GM18502 (cell line): ENCODE results near the gene CYP4F8.

Experiments
- ATAC-seq: cut with Tn5 transposase; IDR thresholded peaks from one replicate; pipeline ENCODE4 v1.9.1; 2021; ENCODE audit warnings: mild to moderate bottlenecking; ENCODE audit not compliant: unreplicated experiment, poor library complexity

CYP4F8 gene

DNA sequence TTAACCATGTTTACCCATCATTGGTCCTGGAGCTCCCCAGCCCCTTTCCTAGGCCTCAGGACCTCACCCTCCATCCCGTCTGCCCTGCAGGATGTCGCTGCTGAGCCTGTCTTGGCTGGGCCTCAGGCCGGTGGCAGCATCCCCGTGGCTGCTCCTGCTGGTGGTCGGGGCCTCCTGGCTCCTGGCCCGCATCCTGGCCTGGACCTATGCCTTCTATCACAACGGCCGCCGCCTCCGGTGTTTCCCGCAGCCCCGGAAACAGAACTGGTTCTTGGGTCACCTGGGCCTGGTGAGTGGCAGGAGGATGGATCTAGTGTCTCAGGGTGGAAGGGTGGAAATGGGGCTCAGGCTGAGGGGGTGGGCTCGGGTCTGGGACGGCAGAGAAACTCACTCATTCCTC lies 508 bp downstream of the CYP4F8 start:
- ATAC-seq: no peak

DNA sequence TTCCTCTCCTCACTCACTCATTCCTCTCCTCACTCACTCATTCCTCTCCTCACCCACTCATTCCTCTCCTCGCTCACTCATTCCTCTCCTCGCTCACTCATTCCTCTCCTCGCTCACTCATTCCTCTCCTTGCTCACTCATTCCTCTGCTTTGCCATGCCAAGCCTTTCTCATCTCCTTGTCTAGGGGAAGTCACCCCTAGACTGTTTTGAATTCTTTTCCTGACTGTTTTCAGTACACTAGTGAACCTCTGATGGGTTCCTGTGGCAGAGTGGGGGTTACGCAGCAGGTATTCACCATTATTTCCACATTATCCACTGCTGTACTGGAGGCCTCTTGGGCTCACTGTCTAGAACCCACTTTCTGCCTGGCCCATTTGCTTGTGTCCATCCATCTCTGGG lies 1.2 kb downstream of the CYP4F8 start:
- ATAC-seq: no peak

DNA sequence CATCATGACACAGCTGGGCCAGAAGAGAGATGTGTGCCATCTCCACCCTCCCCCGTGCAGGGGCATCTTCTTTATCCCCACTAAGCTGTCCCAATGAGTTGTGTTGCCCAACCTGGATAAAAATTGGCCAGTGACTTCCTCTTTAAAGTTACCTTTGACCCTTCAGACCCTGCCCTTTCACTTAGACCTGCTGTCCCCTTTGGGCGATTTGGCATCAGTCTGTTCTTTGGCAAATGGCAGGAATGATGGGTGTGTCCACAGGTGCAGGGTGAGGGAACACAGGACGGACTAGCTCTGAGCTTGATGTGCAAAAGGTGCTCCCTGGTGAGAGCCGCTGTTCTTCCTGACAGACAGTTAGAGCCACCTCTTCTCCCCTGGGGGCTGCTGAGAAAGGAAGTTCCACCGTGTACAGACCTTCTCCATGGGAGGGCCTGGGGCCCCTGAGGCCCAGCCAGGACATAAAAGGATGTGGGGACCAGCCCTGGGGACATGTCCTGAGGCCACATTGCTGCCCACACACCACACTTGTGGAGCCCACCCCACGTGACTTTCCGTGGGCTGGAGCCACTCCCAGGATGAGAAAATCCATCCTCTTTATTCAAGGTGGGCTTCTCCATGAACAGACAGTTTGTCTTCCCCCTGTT lies 1.7 kb downstream of the CYP4F8 start:
- no peak for ATAC-seq

DNA sequence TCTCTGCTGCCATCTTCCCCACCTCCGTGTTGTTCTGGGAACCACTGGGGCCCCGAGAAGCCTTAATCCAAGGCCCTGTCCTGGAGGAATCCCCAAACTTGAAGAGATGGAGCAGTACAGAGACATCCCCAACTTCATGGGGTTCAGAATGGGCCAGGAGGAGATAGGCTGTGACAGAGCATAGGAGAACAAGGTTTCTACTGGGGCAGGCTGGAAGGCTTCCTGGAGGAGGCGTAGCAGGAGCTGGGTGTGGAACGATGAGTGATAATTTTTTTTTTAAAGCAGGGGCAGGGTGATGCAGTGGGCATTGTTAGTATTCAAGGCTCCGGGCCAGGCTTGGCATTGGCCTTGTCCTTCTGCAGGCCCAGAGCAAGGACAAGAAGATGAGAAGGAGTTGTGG lies 3.3 kb downstream of the CYP4F8 start:
- ATAC-seq: no peak

DNA sequence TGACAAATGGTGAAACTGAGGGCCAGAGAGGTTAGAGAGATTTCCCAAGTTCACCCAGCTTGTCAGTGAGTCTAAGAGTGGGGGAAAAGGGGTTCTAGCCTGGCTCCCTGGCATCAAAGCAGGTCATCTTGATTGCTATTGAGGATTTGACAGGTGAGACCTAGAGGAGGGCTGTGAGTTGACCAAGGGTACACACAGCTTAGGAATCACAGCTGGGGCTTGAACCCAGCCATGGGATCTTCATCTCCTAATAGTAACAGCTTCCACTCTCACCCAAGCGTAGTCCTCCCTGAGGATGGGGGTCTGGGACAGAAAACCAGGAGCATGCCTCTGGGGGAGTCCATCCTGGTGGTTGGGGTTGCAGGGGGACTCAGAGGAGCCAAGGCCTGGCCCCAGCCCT lies 6.8 kb downstream of the CYP4F8 start:
- ATAC-seq: no peak

DNA sequence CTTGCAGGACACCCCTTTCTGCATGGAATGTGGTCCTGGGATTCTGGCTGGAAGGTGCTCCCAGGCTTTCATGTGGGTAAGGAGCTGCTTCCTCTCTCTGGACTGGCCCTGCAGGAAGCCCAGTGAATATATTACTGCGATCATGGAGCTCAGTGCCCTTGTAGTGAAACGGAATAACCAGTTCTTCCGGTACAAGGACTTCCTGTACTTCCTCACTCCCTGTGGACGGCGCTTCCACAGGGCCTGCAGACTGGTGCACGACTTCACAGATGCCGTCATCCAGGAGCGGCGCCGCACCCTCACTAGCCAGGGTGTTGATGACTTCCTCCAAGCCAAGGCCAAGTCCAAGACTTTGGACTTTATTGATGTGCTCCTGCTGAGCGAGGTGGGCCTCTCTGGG lies 8.0 kb downstream of the CYP4F8 start:
- ATAC-seq: no peak

DNA sequence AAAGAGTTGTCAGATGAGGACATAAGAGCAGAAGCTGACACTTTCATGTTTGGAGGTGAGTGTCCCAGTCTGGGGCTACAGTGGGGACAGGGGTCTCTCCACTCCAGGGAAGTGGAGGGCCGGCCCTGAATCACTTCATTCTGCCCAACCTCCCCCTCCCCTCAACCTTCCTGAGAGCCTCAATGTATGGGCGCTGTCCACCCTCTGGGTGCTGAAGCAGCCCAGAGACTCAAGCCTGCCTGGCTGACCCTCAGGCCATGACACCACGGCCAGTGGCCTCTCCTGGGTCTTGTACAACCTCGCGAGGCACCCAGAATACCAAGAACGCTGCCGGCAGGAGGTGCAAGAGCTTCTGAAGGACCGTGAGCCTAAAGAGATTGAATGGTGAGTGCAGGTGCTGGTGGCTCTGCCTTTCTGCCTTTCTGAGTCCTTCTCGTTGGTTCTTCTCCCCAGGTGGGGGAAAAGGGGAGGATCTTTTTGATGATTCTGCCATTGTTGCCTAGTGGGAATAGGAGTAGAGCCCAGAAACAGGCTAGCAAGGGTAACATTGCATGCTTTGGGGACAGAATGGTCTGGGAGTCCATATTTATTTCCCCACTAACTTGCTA lies 8.8 kb downstream of the CYP4F8 start:
- no peak for ATAC-seq

DNA sequence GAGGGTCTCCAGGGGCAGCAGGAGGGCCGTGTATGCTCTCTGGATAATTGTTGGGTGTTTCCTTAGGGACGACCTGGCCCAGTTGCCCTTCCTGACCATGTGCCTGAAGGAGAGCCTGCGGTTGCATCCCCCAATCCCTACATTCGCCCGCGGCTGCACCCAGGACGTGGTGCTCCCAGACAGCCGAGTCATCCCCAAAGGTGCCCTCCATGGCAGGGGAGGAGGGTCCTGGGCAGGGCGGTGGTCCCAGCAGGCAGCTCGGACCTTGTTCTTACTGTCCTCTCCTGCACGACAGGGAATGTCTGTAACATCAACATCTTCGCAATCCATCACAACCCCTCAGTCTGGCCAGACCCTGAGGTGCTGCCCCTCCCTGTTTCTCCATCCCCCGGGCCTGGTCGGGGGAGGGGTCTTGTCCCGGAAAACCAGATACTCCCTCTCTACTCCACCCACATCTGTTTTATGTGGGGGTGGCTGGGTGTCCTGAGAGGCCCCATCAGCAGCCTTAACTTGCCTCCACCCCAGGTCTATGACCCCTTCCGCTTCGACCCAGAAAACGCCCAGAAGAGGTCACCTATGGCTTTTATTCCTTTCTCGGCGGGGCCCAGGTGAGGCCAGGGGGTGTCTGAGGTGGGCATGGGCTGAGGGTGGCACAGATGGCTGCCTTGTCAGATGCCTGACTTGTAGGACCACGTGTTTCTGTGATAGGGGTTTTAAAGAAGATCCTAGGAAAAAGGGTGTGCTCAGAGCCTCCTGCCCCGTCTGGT lies 13.4 kb downstream of the CYP4F8 start:
- ATAC-seq: no peak

DNA sequence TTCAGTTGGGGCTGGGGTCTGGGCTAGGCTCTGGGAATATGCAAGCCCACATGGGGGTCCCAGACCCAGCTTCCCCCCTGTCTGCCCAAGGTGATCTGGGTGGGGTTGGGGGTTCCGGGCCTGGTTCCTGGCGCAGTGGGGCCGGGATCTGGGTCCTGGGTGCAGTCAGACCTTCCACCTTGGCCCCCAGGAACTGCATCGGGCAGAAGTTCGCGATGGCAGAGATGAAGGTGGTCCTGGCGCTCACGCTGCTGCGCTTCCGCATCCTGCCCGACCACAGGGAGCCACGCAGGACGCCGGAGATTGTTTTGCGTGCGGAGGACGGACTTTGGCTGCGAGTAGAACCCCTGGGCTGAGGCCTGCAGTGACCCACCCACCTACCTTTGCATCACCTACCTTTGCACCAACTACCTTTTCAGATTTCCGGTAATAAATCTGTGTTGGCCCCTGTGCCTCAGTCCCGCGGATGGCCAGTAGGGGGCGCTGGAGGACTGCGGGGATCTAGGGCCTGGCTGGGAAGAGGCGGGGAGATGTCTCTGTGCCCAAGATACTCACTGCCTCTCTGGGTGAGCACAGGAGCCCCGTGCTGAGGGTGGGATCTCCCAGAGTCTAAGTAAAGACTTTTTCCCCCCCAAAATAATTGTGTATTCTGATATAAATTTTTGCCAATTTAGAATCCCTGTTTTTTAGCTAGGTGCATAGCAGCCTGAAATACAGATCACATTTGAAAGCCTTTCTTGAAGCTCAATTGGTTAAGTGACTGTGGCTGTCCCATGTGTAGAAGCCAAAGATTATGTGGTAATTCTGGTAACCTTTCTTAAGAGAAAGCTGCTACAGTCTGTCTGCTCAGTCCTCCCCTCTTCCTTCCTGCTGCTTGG lies 14.2 kb downstream of the CYP4F8 start:
- ATAC-seq: no peak

DNA sequence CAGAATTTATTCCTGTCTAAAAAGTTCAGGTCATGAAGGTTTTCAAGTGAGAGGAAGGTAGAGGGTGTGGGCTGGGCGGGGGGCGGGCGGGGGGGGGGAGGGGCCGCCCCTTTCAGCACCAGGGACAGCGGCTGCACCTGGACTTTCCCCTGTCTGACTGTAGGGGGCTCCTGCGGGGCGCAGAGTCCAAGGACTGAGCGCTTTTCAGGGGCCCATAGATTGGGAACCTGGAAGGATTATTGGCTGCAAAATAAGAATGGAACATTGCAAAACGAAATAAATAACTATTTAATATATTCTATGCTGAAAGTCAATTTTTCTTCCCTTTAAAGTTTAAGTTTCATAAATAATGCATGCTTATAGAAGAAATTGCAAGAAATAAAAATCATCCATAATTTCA lies 16.8 kb downstream of the CYP4F8 start:
- no peak for ATAC-seq

DNA sequence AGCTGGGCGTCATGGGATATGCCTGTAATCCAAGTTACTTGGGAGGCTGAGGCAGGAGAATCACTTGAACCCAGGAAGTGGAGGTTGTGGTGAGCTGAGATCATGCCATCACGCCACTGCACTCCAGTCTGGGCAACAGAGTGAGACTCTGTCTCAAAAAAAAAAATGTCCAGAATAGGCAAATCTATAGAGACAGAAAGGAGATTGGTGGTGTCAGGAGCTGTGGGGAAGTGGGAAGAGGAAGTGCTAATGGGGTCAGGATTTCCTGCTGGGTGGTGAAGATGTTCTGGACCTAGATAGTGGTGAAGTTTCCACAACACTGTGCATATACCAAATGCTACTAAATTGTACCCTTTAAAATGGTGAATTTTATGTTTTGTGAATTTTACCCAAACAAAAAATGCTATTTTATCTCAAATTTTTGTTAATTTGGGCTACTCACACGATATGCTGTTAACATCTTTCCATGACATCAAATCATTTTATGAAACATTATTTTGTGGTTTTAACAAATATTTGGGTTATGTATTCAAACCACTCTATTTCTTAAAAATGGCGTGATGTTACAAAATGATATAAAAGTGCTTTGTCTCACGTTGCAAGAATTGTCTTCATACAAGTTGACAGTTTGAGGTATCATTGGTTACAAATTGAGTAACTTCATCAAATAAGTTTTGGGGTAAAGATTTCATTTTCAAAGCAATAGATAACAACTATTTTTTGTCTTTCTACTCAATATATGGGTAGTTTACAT lies 18.2 kb downstream of the CYP4F8 start:
- ATAC-seq: no peak

DNA sequence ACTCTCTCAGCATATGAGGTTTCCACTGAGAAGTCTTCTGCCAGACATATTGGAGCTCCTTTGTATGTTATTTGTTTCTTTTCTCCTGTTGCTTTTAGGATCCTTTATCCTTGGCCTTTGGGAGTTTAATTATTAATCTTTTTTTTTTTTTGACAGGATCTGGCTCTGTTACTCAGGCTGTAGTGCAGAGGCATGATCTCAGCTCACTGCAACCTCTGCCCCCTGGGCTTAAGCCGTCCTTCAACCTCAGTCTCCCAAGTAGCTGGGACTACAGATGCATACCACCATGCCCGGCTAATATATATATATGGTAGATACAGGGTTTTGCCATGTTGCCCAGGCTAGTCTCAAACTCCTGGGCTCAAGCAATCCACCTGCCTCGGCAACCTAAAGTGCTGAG lies 19.1 kb downstream of the CYP4F8 start:
- no peak for ATAC-seq

DNA sequence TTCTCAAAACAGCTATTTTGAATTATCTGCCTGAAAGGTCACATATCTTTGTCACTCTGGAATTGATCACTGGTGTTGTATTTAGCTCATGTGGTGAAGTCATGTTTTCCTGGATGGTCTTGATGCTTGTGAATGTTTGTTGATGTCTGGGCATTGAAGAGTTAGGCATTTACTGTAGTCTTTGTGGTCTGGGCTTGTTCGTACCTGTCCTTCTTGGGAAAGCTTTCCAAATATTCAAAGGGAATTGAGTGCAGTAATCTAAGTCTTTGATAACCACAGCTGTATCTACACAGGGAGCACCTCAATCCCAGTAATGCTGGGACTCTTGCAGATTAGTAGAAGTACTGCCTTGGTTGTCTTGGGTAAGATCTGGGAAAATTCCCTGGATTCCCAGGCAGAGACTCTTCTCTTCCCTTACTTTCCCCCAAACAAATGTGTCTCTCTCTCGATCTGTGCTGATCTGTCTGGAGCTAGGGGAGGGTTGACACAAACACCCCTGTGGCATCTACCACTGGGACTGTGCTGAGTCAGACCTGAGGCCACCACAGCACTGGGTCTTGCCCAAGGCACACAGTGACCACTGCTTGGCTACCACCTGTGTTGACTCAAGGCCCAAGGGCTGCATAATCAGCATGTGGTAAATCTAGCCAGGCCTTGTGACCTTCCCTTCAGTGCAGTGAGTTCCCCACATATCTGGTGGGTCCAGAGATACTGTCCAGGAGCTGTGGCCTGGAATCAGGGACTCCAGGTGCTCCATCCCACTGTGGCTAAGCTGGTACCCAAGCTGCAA lies 20.2 kb downstream of the CYP4F8 start:
- ATAC-seq: no peak

DNA sequence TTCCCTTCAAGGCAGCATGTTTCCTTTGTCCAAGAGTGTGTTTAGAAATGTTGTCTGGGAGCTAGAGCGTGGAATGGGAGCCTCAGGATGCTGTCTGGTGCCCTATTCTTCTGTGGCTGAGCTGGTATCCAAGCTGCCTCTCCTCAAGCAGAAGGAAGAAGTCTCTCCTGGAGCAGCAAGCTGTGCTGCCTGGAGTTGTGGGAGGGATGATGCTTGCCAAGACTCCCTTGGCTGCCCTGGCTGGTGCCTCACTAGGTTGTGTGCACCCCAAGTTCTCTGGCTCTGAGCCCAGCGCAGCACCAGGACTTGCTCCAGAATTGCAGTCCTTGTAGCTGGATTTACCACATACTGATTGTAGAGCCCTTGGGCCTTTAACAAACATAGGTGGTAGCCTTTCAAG lies 21.0 kb downstream of the CYP4F8 start:
- no peak for ATAC-seq

DNA sequence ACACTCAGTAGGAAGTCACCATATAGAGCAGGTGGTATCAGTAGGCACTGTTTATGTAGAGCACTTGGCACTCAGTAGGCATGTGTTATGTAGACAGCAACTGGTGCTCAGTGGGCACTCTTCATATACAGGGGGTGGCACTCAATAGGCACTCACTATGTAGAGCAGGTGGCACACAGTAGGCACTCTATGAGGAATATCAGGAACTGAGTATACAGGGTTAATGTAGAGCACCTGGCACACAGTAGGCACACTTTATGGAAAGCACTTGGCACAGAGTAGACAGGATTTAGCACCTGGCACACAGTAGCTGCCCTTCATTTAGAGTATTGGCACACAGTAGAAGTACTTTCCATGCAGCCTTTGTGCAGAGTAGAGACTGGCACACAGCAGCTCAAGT lies 24.6 kb downstream of the CYP4F8 start:
- ATAC-seq: no peak

DNA sequence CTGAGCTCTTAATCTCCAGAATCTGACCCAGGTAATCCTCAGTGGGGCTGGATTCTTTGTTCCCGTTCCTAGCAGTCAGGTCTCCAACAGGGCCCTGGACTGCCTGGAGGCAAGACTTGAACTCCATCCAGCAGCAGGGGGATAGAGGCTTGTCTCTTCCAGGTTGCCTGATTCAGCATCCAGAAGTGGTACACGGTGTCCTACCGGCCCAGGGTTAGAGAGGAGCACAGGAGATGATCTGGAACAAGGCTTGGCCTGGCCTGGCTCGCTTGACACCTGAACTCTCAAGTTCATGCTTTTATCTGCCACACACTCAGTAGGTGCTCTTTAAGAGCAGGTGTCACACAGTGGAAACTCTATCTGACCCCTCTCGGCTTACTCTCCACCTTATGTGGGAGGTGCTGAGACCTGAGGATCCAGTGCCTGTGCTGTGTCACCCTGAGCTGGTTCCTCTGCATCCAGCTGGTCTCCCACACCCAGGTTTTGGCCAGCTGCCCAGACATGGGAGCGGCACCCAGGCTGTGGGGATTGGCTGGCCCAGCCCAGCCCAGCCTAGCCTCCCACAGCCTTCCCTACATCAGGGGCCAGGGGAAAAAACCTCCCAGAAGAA lies 25.4 kb downstream of the CYP4F8 start, which contains the start of gene CYP4F3:
Gene CYP4F3, plus strand, starts transcription at position 604 of the 610 bp plus-strand sequence. CDS start 519 bp downstream, outside the sequence.
- no peak for ATAC-seq

DNA sequence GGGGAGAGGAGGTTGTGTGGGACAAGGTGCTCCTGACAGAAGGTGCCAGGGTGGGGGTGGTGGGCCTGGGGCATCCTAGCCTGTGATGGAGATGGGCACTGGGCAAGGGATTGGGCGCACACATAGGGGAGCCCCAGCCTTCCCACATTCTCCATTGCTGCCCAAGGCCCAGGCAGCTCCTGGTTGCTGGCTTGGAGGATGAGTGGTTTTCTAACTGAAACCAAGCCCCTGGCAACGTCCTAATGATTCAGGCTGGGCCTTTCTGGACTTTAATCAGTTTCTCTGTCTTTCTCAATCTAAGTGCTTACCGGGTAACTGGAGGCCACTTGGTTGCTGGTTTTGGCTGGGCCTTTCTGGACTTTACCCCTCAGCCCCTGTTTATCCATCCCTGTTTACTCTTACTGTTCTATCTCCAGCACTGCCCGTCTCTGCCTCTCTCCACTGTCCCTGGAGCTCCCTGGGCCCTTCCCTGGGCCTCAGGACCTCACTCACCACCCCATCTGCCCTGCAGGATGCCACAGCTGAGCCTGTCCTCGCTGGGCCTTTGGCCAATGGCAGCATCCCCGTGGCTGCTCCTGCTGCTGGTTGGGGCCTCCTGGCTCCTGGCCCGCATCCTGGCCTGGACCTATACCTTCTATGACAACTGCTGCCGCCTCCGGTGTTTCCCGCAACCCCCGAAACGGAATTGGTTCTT lies 26.0 kb downstream of the CYP4F8 start:
- ATAC-seq: no peak

DNA sequence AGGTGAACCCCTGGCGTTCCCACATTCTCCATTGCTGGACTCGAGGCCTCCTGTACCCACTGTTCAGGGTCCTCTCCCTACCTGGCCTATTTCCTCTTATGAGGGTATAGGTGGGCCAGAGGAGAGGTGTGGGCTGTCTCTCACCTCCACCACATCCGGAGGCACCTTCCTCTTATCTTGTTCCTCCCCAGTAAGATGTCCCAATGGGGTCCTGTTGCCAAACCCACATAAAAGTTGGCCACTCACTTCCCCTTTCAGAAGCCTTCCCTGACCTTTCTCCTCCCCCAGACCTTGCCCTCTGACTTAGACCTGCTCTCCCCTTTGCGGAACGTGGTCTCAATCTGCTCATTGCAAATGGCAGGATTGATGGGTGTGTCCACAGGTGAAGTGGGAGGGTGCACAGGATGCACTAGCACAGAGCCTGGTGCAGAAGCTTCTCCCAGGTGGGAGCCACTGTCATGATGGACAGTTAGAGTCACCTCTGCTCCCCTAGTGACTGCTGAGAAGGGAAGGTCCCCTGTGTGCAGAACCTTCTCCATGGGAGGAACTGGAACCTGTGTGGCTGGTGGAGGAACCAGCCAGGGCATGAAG lies 27.0 kb downstream of the CYP4F8 start:
- ATAC-seq: no peak
